Measurements from ENCODE around the gene SOX5.

DNA sequence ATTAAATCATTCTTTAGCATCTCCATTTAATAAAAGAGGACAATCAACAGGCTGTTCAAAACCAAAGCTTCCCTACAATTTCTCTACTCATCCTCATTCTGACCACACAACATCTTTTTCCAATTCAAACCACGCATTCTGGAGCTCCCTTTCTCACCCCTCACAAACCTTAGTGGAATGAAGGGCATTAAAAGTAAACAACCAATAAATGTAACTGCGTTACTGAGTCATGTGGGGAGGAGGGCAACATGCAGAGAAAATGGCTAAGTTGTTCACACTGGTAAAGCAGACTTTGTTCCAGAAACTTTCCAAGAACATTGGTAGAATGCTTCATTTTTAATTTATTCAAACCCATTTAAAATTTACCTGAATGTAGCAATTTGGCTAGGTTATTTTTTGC is 19.6 kb downstream of the SOX5 start:
- TF ChIP-seq, protein P1, sequence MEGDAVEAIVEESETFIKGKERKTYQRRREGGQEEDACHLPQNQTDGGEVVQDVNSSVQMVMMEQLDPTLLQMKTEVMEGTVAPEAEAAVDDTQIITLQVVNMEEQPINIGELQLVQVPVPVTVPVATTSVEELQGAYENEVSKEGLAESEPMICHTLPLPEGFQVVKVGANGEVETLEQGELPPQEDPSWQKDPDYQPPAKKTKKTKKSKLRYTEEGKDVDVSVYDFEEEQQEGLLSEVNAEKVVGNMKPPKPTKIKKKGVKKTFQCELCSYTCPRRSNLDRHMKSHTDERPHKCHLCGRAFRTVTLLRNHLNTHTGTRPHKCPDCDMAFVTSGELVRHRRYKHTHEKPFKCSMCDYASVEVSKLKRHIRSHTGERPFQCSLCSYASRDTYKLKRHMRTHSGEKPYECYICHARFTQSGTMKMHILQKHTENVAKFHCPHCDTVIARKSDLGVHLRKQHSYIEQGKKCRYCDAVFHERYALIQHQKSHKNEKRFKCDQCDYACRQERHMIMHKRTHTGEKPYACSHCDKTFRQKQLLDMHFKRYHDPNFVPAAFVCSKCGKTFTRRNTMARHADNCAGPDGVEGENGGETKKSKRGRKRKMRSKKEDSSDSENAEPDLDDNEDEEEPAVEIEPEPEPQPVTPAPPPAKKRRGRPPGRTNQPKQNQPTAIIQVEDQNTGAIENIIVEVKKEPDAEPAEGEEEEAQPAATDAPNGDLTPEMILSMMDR (IDR thresholded peaks at IDR 0.05): no peak
- TF ChIP-seq POLR2A (IDR thresholded peaks at IDR 0.05): no peak

Measured in right lobe of liver (tissue), 4 donors.